NCI-H1436 (cell line): ENCODE measurements around the gene KATNAL2.

ENCODE experiments used
- DNase-seq: peaks from one replicate; lab custom pipeline; 2025; lab: John Stamatoyannopoulos, UW

Gene KATNAL2

GRCh38 chr18:47113796-47114540 lies 196.6 kb downstream of the KATNAL2 start:
- no peak for DNase-seq

GRCh38 chr18:47115205-47115604 lies 197.8 kb downstream of the KATNAL2 start:
- DNase-seq: no peak

GRCh38 chr18:47118981-47119380 lies 201.6 kb downstream of the KATNAL2 start:
- DNase-seq: no peak

GRCh38 chr18:47120428-47120827 lies 203.0 kb downstream of the KATNAL2 start:
- DNase-seq: no peak

- DNase-seq: no peak
These were observed 203.7 kb downstream of the KATNAL2 start for GRCh38 chr18:47121146-47121545.

GRCh38 chr18:47141289-47141688 lies 223.9 kb downstream of the KATNAL2 start:
- no peak for DNase-seq

- DNase-seq: no peak
These were observed 225.8 kb downstream of the KATNAL2 start for GRCh38 chr18:47143153-47143552.

- DNase-seq: no peak
These were observed 226.6 kb downstream of the KATNAL2 start for GRCh38 chr18:47143899-47144485.

- DNase-seq: no peak
These were observed 228.8 kb downstream of the KATNAL2 start for GRCh38 chr18:47146206-47146605.

GRCh38 chr18:47149457-47150028 lies 232.1 kb downstream of the KATNAL2 start:
- no peak for DNase-seq

GRCh38 chr18:47150029-47150823 lies 232.8 kb downstream of the KATNAL2 start, which contains the start of gene HDHD2:
HDHD2 (minus strand) TSS chr18:47150500; CDS start chr18:47136439, 14,061 bp downstream.
- DNase-seq: peak; percentile 68

GRCh38 chr18:47150824-47151366 lies 233.5 kb downstream of the KATNAL2 start:
- no peak for DNase-seq

- no peak for DNase-seq
These were observed 234.0 kb downstream of the KATNAL2 start for GRCh38 chr18:47151439-47151838.
